GM18508 (cell line): ENCODE results near the gene PGRMC1.
"Not testable (repeated sequence)": the region's sequence is repeated elsewhere in the genome, so short reads cannot be mapped to it uniquely, and the experiment has no call there.

Experiments
- ATAC-seq: cut with Tn5 transposase; IDR thresholded peaks from one replicate; pipeline ENCODE4 v1.9.1; 2021; ENCODE audit warnings: moderate number of reproducible peaks; ENCODE audit not compliant: insufficient read depth, unreplicated experiment

Gene PGRMC1

DNA sequence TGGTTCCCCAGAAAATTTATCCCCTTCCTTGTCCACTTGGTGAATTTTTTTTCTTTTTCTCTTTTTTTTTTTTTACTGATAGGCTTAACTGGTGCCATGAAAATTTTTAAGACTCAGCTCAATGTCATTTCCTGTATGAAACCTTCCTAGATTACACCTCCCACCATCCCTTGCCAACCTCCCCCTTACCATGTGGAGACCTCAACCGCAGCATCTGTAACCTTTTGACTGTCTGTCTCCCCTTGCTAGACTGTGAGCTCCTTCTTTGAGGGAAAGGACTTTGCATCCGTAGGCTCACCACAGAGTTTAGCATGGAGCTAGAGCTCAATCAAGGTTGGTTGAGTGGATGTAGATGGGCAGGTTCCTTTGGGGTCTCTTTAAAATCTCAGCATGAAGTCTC is 5.2 kb upstream of the PGRMC1 start:
- ATAC-seq, result no peak

DNA sequence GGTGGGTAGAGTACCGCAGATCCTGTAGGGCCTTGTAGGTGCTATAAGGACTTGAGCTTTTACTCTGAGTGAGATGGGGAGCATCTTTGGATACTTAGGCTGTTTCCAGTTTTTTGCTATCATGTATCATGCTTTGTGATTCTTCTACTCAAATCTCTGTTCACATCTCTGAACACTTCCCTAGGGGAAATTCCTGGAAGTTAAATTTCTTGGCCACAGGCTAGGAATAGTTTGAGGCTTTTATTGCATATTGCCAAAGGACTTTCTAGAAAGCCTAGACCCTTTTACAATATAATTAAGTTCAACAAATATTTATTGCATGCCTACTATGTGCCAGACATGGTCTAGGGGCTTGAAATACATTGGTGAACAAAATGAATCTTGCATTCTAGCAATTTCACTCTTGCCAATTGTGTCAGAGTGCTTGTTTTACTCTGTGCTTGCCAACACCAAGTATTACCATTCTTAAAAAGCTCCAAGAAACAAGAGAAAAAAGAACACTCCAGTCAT is 4.1 kb upstream of the PGRMC1 start:
- ATAC-seq, result no peak

DNA sequence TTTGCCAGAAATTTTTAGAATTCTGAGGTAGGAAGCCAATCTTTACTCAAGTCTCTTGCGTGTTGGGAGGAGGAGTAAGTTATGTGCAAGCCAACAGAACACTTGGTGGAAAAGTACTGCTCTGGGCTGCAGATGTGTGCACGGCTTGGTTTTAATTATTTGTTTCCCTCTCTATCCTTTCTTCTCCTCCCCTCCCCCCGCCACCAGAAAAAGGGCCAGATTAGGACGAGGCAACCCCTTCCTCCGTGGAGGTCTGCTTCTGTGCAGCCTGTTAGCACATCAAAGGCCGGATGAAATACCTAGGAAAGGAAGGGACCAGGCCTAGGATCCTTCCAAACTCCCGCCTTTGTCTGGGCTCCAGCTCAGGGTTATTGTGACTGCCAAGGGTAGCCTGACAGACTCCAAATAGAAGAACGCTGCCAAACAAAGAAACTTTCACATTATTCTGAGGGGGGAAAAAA is 1.0 kb upstream of the PGRMC1 start:
- ATAC-seq, result no peak

DNA sequence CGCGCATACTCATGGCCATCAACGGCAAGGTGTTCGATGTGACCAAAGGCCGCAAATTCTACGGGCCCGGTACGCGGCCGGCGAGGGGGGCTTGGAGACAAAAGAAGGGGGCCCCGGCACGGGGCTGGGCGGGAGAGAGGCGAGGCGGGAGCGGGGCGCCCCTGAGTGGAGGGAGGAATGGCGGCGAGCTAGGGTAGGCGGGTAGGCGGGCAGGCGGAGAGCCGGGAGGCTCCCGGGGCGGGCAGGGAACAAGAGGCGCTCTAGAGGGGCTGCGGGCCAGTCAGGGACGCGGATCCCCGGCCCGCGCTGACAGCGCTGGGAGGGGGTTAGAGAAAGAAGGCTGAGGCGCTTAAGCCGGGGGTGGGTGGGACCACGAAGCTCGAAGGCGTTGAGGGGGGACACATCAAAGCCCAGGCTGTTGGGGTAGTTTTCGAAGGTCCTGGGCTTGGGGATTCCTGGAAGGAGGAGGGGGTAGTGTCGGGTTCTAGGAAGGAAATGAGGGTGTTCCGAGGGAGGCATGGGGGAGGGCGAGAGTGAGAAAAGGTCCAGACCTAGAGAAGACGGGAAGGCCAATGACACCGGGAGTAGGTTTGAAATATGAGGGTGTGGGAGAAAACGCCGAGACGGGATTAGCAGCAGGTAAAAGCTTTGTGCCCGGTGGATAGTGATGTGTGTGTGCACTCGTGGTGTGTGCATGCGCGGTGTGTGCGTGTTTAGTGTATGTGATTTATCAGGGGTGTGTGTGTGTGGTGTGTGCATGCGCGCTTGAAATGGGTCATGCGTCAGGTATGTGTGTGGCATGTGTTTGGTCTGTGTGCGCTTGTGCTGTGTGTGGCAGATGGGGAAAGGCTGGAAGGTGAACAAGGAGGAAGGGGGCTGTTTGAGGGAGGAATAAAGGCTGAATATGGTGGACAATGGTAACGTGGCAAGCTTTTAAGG is 807 bp downstream of the PGRMC1 start:
- no peak for ATAC-seq

DNA sequence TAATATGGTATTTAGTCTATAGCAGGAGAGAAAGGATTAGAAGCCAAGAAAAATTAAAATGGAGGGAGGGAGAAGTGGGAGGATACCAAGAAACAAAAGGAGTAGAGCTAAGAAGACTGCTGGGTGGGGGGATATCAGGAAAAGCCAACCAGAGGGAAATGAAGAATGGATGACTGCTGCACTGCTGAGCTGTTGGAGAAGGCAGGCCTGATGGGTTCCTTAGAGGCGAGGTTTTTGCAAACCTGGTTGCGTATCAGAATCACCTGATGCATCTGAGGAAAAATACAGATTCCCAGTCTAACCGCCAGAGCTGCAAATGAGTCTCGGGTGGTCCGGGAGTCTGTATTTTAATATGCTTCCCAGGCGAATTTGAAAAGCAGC is 1.5 kb downstream of the PGRMC1 start:
- no peak for ATAC-seq

DNA sequence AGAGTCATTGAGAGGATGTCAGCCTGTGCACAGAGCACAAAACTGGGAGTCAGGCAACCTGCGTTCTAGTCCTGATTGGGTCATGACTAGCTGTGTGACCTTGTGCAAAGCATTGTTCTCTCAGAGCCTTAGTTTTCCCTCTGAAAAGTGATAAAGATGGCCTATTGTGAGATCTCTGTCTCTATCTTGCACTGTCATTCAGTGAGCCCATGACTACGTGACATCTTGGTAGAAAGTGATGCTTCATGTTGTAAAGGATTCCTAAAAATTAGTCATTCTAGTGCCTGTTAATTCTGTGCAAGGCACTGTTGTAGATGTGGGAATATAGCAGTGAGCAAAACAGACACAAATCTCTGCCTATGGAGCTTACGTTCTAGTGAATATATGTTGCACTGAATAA is 2.5 kb downstream of the PGRMC1 start:
- ATAC-seq, result no peak

DNA sequence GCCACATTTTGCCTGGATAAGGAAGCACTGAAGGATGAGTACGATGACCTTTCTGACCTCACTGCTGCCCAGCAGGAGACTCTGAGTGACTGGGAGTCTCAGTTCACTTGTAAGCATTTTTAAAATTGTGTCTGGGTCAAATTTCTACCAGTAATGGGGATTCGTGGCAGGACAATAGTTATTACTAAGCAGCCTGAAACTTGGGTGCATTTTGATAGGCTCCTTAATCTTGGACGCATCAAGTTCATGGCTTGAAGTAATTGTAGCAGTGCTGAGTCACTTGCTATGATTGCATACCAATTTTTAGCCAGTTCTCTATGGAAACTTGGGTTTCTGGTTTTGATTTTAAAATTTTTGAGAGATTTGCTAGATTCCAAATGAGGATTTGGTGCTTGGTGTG is 4.3 kb downstream of the PGRMC1 start:
- no peak for ATAC-seq

DNA sequence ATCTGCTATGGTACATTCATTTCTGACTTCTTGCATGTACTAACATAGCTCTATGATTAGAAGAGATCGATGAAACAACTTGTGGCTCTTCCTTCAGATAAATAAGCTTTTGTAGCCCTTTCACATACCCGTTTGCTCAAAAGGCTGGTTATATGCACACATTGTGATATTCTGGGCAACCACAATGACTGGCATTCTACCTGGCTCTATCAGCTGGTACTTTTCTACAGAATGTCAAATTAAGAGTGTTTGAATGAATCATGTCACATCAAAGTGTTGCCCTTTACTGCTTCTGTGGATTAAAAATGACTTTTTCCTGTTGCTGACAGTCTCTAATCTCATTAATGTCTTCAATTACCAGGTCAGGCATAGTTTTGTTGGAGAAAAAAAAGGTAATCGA is 11.6 kb downstream of the PGRMC1 start:
- no peak for ATAC-seq

DNA sequence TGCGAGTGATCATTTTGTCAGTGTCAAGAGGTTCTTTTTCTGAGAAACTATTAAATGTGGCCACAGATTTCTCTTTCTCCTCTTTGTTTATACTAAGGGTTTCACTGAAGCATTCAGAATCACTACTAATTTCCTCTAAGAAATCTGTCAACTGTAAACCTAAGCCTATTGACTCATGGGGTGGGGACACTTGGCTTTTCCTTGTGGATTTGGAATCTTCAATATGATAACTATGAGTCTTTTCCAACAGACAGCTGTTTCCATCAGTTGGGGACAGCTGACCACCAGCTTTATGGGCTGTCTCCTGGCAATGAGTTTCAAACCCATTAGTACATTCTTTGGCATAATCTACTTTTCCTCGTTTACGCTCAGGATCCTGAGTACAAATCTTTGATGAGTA is 13.8 kb downstream of the PGRMC1 start:
- no peak for ATAC-seq

DNA sequence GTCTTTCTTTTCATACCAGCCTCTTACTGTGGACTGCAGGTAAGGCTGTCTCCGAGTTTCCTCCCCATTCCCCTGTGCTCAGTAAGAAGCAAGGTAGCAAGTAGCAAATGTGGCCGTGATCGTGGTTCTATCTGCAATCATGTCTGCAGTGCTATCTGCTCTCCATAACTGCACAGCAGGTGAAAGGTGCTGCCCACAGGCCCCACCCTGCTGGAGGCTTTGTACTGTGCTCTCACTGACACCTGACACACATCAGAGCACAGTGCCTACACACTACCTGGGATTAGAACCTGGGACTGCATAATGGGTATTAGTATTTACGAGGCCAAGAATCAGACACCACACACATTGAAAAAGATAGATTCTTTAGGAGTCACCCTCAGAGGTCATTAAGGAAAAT is 15.3 kb downstream of the PGRMC1 start:
- no peak for ATAC-seq

DNA sequence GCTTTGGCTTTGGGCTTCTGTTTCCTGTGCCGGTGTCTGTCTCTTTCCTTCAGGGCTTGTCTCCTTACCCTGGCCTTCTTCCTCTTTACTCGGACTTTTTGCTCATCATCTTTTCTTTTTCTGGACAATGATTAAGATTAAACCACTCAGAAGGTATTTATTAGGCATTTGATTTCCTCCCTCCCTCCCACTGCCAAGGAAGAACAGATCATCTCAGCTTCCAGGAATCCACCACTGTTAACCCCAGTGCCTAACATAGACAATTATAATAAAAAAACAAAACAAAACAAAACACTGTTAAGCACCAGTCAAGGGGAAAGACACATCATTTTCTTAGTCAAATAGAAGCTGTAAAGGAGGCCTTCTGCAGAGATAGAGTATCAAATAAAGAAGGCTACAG is 16.6 kb downstream of the PGRMC1 start:
- no peak for ATAC-seq

DNA sequence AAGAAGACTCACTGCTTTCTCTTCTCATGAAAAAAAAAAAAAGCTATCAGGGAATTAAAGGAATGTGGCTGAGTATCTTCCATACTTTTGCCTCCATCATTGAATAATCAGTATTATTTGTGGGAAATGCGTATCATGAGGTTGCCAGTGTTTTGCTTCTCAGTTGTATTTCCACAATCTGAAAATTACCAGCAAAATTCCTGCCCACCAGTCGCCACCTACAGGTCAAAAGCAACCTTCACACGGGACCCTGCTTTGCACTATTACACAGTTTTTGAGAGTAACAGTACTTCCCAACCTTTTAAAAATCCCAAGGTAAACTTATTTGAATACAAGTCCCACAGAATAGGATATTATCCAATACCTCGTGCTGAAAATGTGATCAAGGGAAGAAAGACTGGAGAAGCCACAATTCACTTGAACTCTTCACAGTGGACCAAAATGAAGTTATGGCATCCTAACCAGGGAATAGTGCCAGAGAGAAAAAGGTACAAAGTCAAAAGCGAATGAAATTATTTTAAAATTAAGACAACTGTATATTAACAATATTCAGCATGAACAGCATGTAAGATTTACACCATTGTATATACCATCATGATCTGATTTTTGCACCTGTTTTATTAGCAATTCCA is 30.4 kb downstream of the PGRMC1 start:
- ATAC-seq, result no peak

DNA sequence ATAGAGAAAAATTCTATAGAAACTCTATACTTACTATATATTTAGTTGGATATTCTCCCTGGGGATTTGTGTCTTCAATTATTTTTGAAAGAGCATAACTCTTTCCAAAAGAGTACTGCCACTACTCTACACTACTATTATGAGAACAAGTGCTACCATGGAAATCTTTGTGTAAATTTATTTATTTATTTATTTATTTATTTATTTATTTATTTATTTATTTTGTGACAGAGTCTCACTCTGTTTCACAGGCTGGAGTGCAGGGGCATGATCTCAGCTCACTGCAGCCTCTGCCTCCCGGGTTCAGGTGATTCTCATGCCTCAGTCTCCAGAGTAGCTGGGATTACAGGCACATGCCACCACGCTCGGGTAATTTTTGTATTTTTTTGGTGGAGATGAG is 31.0 kb downstream of the PGRMC1 start:
- not testable (repeated sequence) for ATAC-seq

DNA sequence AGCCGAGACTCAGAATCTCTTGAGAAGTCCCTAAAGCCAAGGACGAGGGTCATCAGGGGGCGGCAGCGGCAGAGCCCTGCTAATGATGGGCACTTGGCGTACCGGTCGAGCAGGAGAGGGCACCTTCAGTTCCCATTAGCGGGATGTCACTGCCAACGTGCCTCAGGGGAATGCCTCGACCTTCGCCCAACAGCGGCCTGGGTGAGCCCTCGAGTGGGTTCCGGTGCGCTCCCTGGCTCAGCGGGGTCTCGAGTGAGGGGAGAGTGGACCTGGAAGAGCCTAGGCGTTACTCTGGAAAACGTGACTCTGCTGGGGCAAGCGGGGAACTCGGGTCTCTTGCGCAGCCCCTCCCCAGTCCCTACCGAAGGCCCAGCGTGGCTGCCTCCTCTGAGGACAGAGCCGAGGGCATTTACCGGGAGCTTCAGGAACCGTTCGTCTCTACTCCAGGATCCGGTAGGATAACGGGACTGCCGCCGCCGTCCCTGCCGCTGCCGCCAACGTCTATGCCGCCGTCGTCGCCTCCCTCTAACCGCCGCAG is 36.9 kb downstream of the PGRMC1 start:
- ATAC-seq, result no peak

DNA sequence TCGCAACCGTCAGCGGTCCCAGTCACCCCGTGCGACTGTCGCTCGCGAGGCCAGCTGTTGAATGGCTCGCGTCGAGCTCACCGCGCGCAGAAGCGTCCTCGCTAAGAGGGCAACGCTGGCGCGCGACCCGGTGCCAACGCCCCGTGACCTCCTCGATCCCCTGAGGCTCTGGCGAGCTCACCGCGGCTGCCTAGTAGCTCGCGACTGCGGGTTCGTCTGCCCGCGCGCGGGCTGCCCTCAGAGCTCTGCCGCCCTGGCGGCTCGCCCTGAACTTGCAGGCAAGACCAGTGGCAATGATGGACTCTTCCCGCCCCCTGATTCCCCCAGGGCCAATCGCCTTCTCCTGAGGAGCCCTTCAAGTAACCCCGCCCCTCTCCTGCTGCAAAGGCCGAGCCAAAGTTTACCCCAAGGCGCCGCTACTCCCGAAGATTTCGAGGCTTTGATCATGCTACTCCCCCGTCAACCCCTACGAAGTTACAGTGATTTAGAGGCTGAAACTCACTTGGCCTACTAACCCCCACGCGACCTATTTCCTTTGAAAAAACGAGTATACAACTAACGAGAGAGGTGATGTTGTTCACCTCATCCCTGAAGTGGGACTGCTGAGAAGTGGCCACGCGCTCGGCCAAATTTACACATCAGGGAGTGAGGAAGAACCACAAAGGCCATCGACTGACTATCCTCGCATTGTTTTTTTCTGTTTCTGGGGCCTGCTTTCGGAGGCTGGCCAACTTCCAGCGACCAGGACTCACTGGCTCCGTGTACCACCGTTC is 37.5 kb downstream of the PGRMC1 start:
- ATAC-seq, result no peak

DNA sequence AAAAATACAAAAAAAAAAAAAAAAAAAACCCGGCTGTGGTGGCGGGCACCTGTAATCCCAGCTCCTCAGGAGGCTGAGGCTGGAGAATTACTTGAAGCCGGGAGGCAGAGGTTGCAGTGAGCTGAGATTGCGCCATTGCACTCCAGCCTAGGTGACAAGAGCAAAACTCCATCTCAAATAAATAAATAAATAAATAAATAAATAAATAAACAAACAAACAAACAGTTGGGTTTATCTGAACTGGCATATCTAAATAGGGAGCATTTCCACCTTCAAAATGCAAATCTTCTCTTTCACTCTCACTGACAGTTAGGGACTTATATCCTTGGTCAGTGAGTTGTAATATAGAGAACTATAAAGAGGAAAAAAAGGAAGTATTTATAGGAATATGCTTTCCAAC is 46.3 kb downstream of the PGRMC1 start:
- ATAC-seq, result not testable (repeated sequence)

DNA sequence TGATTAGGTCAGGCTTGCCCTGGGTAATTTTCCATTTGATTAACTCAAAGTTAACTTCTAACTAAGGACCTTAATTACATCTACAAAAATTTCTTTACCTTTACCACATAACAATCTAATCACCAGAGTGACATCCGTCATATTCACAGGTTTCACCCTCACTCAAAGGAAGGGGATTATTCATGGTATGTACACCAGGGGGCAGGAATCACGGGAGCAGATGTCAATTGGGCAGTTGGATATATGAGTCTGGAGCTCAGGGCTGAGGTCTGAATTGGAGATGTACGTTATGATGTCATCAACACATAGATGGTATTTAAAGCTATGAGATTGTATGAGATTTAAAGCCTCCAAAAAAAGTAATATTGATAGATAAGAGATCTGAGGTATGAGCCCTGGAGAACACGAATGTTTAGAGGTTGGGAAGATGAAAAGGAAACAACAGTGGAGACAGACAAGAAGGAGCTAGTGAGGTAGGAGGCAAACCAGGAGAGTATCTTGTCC is 52.9 kb downstream of the PGRMC1 start:
- no peak for ATAC-seq

DNA sequence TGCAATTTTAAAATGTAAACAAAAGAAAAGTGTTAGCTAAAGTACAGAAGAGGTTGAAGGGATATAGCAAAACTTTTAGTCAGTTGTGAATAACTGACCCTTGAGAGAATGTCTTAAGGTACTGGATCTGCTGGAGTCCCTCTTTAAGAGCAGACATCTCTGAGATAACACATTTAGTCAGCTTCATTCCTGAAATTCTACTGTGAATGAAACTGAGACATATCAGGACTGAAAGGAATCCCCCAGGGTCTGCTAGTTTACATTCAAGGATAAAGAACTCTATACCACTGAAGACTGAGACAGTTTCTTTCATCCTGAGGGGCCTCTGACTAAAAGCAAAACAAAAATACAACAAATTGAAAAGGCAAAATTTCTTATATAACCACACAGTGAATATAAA is 54.4 kb downstream of the PGRMC1 start:
- no peak for ATAC-seq

DNA sequence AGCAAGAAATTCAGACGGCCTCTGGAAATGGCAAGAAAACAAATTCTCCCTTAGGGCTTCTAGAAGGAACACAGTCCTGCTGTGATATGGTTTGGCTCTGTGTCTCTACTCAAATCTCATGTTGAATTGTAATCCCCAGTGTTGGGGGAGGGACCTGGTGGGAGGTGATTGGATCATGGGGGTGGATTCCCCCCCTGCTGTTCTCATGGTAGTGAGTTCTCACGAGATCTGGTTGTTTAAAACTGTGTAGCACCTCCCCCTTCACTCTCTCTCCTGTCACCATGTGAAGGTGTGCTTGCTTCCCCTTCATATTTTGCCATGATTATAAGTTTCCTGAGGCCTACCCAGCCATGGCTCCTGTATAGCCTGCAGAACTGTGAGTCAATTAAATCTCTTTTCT is 55.2 kb downstream of the PGRMC1 start:
- not testable (repeated sequence) for ATAC-seq

DNA sequence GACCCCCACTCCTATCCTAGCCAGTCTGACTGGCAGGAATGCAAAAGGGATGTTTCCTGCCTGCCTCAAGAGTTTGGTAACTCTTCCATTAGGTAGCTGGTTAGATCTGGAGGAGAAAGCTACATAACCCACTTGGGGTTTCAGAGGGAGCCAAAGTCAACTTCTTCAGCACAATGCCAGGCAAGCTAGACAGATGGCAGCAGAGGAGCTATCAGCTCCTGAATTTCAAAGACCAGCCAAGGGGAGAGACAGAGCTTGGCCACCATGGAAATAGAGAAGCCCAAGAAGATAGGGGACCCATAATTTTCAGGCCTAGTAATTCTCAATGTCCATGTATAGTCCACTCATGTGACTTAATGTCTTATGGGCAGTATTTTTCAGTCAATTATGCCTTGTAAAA is 56.4 kb downstream of the PGRMC1 start:
- ATAC-seq, result no peak
